ENCODE measurements around the gene SLC4A1.
A peak's percentile ranks its signal among the peaks of the same experiment; 100 is the strongest.

Gene SLC4A1

DNA sequence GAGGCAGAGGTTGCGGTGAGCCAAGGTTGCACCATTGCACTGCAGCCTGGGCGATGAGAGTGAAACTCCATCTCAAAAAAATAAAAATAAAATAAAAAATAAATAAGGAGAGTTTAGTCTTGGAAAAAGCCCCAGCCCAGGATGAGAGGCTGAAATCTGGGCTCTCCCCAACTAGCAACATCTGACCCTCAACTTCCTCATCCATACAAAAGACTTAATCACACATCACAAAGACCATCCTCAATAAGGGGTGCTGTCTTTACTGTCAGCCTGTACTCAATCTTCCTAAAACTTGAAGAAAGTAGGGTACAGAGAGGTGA lies 11.4 kb upstream of the SLC4A1 start:
- TF ChIP-seq, protein P1, sequence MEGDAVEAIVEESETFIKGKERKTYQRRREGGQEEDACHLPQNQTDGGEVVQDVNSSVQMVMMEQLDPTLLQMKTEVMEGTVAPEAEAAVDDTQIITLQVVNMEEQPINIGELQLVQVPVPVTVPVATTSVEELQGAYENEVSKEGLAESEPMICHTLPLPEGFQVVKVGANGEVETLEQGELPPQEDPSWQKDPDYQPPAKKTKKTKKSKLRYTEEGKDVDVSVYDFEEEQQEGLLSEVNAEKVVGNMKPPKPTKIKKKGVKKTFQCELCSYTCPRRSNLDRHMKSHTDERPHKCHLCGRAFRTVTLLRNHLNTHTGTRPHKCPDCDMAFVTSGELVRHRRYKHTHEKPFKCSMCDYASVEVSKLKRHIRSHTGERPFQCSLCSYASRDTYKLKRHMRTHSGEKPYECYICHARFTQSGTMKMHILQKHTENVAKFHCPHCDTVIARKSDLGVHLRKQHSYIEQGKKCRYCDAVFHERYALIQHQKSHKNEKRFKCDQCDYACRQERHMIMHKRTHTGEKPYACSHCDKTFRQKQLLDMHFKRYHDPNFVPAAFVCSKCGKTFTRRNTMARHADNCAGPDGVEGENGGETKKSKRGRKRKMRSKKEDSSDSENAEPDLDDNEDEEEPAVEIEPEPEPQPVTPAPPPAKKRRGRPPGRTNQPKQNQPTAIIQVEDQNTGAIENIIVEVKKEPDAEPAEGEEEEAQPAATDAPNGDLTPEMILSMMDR (IDR thresholded peaks at IDR 0.05; ENCODE audit: control insufficient read depth, extremely low read depth, insufficient read depth): no peak
- H3K4me3 ChIP-seq (ENCODE audit: low read depth, low read length): no peak overlapping the region
- DNase-seq (ENCODE audit: low read depth): no peak

DNA sequence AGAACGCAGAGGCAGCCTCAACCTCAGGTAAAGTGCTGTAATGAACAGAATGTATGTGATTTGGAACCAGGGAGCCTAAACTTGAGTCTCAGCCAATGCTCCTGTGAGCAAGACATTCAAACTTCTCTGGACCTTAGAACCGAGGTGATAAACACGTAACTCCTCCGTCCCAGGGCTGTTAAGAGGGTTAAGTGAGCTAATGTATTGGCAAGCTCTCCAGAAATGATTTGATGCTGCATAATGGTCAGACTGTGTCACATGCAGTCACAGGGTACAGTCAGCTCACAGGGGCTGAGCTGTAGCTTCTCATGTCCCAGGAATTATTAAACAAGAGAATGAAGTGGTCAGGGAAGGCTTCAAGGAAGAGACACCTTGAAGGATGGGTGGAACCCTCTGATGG lies 10.0 kb upstream of the SLC4A1 start:
- no peak overlapping the region for H3K4me3 ChIP-seq (ENCODE audit: low read depth, low read length)
- no peak for DNase-seq (ENCODE audit: low read depth)
- TF ChIP-seq, protein P1 (IDR thresholded peaks at IDR 0.05; ENCODE audit: control insufficient read depth, extremely low read depth, insufficient read depth): no peak

DNA sequence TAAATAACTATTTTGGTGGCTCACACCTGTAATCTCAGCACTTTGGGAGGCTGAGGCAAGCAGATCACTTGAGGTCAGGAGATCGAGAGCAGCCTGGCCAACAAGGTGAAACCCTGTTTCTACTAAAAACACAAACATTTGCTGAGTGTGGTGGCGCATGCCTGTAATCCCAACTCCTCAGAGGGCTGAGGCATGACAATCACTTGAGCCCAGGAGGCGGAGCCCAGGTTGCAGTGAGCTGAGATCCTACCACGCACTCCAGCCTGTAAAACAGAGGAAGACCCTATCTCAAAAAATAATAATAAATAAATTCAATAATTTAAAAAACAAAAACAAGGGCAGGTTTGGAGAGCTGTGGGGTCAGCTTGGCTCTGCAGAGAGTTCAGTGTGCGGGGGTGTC lies 5.7 kb upstream of the SLC4A1 start:
- TF ChIP-seq, protein P1 (IDR thresholded peaks at IDR 0.05; ENCODE audit: control insufficient read depth, extremely low read depth, insufficient read depth): no peak
- H3K4me3 ChIP-seq (ENCODE audit: low read depth, low read length): no peak overlapping the region
- no peak for DNase-seq (ENCODE audit: low read depth)

DNA sequence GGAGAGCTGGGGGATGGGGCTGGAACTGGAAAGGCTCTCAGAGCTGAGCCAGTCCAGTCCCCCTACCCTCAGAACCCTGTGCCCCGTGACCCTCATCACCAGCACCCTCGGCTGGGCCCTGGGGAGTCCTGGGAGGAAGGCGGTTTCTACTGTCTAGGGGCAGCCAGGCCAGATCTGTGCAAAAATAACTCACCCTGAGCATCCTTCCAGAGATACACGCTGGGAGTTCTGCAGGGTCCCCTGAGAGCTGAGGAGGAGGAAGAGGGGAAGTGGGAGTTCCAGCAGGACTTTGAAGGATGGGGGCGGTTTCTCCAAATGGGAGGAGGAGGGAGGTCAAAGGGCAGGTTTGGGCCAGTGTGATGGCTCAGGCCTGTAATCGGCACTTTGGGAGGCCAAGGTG lies 5.0 kb upstream of the SLC4A1 start:
- TF ChIP-seq, protein P1 (IDR thresholded peaks at IDR 0.05; ENCODE audit: control insufficient read depth, extremely low read depth, insufficient read depth): no peak
- no peak for DNase-seq (ENCODE audit: low read depth)
- H3K4me3 ChIP-seq (ENCODE audit: low read depth, low read length): no peak overlapping the region

DNA sequence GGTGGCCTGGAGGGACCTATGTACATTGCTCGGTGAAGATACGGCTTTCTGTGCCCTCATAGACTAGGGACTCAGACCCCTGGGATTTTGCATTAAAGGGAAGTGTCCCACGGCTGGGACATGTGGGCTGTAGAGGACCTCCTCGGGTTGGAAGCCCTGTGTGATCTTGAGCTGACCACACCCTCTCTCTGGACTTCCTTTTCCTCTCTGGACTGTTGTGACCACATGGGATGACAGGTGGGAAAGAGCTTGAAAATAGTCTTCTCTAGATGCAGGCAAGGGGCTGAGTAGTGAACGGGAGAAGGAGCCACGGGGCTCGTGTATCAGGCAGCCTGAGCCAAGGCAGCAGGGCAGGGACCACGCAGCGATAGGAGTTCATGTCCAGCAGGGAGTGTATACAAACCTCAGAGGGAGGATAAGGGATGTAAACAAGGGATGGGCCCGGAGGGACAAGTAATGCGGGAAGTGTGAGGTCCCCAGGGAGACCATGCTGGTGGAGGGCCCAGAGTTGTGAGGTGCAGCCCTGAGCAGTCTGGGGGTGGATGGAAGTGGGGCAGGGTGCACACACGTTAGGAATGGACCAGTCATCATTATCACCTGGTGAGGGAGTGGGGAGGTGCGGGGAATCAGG lies 4.5 kb upstream of the SLC4A1 start:
- no peak overlapping the region for H3K4me3 ChIP-seq (ENCODE audit: low read depth, low read length)
- TF ChIP-seq, protein P1 (IDR thresholded peaks at IDR 0.05; ENCODE audit: control insufficient read depth, extremely low read depth, insufficient read depth): no peak
- DNase-seq (ENCODE audit: low read depth): no peak

DNA sequence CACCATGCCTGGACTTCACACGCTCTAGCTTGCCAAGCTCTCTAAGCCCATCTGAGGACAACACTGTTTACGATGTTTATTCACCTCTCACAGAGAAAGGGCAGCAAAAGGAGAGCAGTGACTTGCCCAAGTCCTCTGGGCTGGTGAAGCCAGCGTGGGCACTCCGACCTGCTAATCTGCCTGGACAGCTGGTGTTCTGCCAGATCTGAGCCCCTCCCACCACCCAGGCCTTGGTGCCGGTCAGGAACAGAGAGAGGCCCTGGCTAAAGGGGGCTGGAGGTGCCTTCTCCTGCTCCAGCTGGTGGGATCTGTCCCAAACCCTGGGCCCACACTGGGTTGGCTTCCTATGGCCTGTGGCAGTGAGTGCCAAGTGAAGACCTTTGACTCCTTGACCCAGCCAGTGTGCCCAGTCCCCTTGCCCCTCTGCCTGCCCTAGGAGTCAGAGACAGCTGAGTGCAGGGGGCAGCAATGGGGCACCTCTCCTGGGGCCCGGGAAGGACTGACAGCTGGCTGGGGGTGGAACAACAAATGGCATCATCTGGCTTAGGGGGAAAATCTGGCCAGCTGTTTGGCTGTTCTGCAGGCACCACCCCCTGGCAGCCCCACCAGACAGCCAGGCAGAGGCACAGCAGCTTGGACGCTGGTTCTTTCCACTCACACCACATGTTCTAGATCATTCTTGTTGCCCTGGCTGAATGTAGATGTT lies 1.8 kb upstream of the SLC4A1 start:
- peak; percentile 86 for DNase-seq (ENCODE audit: low read depth)
- TF ChIP-seq, protein P1 (IDR thresholded peaks at IDR 0.05; ENCODE audit: control insufficient read depth, extremely low read depth, insufficient read depth): no peak
- H3K4me3 ChIP-seq (ENCODE audit: low read depth, low read length): no peak overlapping the region

Measured in LNCaP clone FGC (cell line).